Mesendoderm (in vitro differentiated cells): Measurements from ENCODE around the gene TRRAP.

Experiments
- DNase-seq: peaks from one replicate; pipeline ENCODE4 v3.0.0; 2013
- H2AK5ac ChIP-seq: 2 replicates; pipeline ENCODE4 v1.6.1; 2013; ENCODE audit warnings: low read length, inconsistent platforms
- H2BK120ac ChIP-seq: 2 replicates; pipeline ENCODE4 v1.6.1; 2013; ENCODE audit warnings: low read depth, mild to moderate bottlenecking, low read length, moderate library complexity, mixed read lengths
- H2BK15ac ChIP-seq: replicated peaks from 2 replicates; pipeline ENCODE4 v1.6.1; 2013; ENCODE audit warnings: low read depth, mild to moderate bottlenecking, moderate library complexity
- H2BK5ac ChIP-seq: 2 replicates; pipeline ENCODE4 v1.6.1; 2013; ENCODE audit warnings: low read length, inconsistent platforms
- H3K18ac ChIP-seq: 2 replicates; pipeline ENCODE4 v1.6.1; 2013; ENCODE audit warnings: mild to moderate bottlenecking, low read length, mixed read lengths
- H3K23ac ChIP-seq: one replicate; pipeline ENCODE4 v1.6.1; 2013; ENCODE audit warnings: low read length
- H3K27ac ChIP-seq: 2 replicates; pipeline ENCODE4 v1.5.1; 2013; ENCODE audit warnings: low read depth, mild to moderate bottlenecking, inconsistent platforms, low read length, moderate library complexity
- H3K27me3 ChIP-seq: 2 replicates; pipeline ENCODE4 v1.6.1; 2013; ENCODE audit warnings: low read length, control low read depth, mild to moderate bottlenecking, inconsistent platforms; ENCODE audit not compliant: insufficient read depth, poor library complexity
- H3K36me3 ChIP-seq: 2 replicates; pipeline ENCODE4 v1.6.1; 2013; ENCODE audit warnings: low read length, inconsistent platforms; ENCODE audit not compliant: control insufficient read depth, insufficient read depth
- H3K4ac ChIP-seq: one replicate; pipeline ENCODE4 v1.6.1; 2013; ENCODE audit warnings: low read depth, mild to moderate bottlenecking, low read length, moderate library complexity
- H3K4me1 ChIP-seq: 2 replicates; pipeline ENCODE4 v1.6.1; 2013; ENCODE audit warnings: low read depth, low read length, inconsistent platforms; ENCODE audit not compliant: control insufficient read depth
- H3K4me2 ChIP-seq: 2 replicates; pipeline ENCODE4 v1.6.1; 2013; ENCODE audit warnings: low read length
- H3K4me3 ChIP-seq: 2 replicates; pipeline ENCODE4 v1.5.1; 2013; ENCODE audit warnings: mild to moderate bottlenecking, low read length
- H3K56ac ChIP-seq: one replicate; pipeline ENCODE4 v1.6.1; 2013; ENCODE audit warnings: low read length
- H3K79me1 ChIP-seq: 2 replicates; pipeline ENCODE4 v1.6.1; 2013; ENCODE audit warnings: low read length, inconsistent platforms
- H3K79me2 ChIP-seq: 2 replicates; pipeline ENCODE4 v1.6.1; 2013; ENCODE audit warnings: mild to moderate bottlenecking, low read length; ENCODE audit not compliant: control insufficient read depth, insufficient read depth
- H3K9ac ChIP-seq: 2 replicates; pipeline ENCODE4 v1.6.1; 2013; ENCODE audit warnings: low read length, inconsistent platforms
- H4K5ac ChIP-seq: one replicate; pipeline ENCODE4 v1.6.1; 2013; ENCODE audit warnings: low read length
- H4K8ac ChIP-seq: one replicate; pipeline ENCODE4 v1.6.1; 2013; ENCODE audit warnings: low read depth, mild to moderate bottlenecking, control low read depth, low read length, moderate library complexity
- WGBS: extraction: QIAGEN DNeasy Blood & Tissue Kit; methylation state at CpG from one replicate; pipeline ENCODE4 v1.1.7; 2013; ENCODE audit warnings: low lambda C conversion rate, missing lambda C conversion rate; ENCODE audit not compliant: insufficient coverage; ENCODE audit errors: extremely low coverage; 5-methylcytosine and 5-hydroxymethylcytosine counted together

TRRAP gene

DNA sequence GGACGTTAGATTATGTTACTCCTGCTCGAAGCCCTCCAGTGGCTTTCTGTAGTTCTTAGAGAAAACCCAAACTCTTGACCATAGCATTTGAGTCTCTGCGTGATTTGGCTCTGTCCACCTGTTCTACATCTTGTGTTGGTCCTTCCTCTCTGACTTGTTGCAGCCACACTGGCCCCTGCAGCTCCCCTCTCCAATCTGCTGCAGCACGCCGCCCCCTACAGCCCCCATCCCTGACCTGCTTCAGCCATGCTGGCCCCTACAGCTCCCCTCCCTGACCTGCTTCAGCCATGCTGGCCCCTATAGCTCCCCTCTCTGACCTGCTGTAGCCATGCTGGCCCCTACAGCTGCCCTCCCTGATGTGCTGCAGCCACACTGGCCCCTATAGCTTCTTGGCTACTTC is 29.2 kb downstream of the TRRAP start:
- Histone ChIP-seq H3K27me3 (no peaks in the 10 kb centered on the region), H3K23ac (no peak overlapping the region), H2BK120ac (no peak overlapping the region), H3K4me2 (no peak overlapping the region), H3K18ac (no peak overlapping the region), H3K79me1 (no peaks in the 10 kb centered on the region), H3K56ac (no peak overlapping the region), H2BK5ac (no peak overlapping the region), H3K4me1 (no peaks in the 10 kb centered on the region), H4K5ac (no peak overlapping the region), H2BK15ac (no peak overlapping the region), H3K79me2 (no peaks in the 10 kb centered on the region), H2AK5ac (no peak overlapping the region), H3K27ac (no peak overlapping the region), H3K36me3 (peaks cover 39% of the 10 kb centered on the region), H3K4ac (no peak overlapping the region), H3K4me3 (no peak overlapping the region), H4K8ac (no peak overlapping the region), H3K9ac (no peak overlapping the region)
- WGBS = no CpG with 5 or more reads among the region's 5 CpGs
- peak; percentile 41 for DNase-seq

DNA sequence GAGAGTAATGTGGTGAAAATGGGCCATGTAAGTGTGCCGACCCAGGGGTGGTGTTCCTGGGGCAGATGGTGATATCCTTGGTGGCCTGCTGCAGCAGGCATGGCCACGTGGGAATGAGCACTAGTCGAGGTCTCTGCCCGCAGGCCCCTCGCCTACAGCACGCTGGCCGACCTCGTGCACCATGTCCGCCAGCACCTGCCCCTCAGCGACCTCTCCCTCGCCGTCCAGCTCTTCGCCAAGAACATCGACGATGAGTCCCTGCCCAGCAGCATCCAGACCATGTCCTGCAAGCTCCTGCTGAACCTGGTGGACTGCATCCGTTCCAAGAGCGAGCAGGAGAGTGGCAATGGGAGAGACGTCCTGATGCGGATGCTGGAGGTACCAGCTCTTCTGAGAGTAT is 30.3 kb downstream of the TRRAP start:
- Histone ChIP-seq H3K36me3 (peaks cover 40% of the 10 kb centered on the region), H2AK5ac (no peak overlapping the region), H2BK5ac (no peak overlapping the region), H3K9ac (no peak overlapping the region), H3K27ac (no peak overlapping the region), H3K56ac (no peak overlapping the region), H2BK15ac (no peak overlapping the region), H3K27me3 (no peaks in the 10 kb centered on the region), H3K4me3 (no peak overlapping the region), H3K4me1 (no peaks in the 10 kb centered on the region), H3K79me1 (no peaks in the 10 kb centered on the region), H2BK120ac (no peak overlapping the region), H4K5ac (no peak overlapping the region), H3K79me2 (no peaks in the 10 kb centered on the region), H3K4ac (no peak overlapping the region), H3K18ac (no peak overlapping the region), H4K8ac (no peak overlapping the region), H3K4me2 (no peak overlapping the region), H3K23ac (no peak overlapping the region)
- no peak for DNase-seq
- no CpG with 5 or more reads among the region's 19 CpGs for WGBS

DNA sequence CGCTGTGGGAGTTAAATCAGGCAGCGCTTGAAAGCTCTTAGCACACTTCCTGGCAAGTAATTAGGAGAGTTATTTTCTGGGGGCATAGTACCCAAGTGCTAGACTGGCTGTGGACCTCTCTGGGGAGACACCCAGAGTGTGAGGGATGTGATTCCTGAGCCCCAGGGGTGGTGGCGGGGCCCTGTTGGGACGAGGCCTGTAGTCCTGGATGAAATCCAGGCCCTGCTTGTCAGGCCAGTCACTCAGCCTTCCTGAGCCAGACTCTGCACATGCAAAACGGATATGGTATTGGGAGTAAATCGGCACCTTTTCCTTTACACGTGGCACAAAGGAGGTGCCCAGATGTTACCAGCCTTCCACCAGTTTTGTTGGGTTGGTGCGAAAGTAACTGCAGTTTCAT is 31.2 kb downstream of the TRRAP start:
- Histone ChIP-seq H3K79me1 (no peaks in the 10 kb centered on the region), H3K79me2 (no peaks in the 10 kb centered on the region), H3K27me3 (no peaks in the 10 kb centered on the region), H3K23ac (no peak overlapping the region), H3K4ac (no peak overlapping the region), H2BK15ac (no peak overlapping the region), H2AK5ac (no peak overlapping the region), H3K4me1 (no peaks in the 10 kb centered on the region), H3K36me3 (peaks cover 40% of the 10 kb centered on the region), H3K4me3 (no peak overlapping the region), H3K18ac (no peak overlapping the region), H3K4me2 (no peak overlapping the region), H4K8ac (no peak overlapping the region), H3K9ac (no peak overlapping the region), H2BK120ac (no peak overlapping the region), H2BK5ac (no peak overlapping the region), H4K5ac (no peak overlapping the region), H3K56ac (no peak overlapping the region), H3K27ac (no peak overlapping the region)
- WGBS = no CpG with 5 or more reads among the region's 8 CpGs
- no peak for DNase-seq

DNA sequence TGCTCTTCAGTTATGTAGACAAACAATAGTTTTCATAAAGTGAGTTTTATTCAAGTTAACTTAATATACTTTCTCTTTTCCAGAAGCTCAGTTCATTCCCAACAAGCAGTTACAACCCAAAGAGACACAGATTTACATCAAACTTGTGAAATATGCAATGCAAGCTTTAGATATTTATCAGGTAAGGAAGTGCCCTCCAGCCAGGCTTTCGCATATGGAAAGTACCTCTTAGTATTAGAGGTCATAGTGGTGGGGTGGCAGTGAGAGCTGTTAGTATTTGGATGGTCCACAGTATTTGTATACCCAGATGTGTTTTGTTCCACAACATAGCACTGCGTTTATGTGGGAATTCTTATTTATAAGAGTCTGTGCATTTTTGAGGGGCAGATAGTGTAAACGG is 32.1 kb downstream of the TRRAP start:
- Histone ChIP-seq H4K8ac (no peak overlapping the region), H2AK5ac (no peak overlapping the region), H3K79me1 (no peaks in the 10 kb centered on the region), H3K27me3 (no peaks in the 10 kb centered on the region), H3K56ac (no peak overlapping the region), H3K27ac (no peak overlapping the region), H2BK15ac (no peak overlapping the region), H3K4ac (no peak overlapping the region), H3K4me3 (no peak overlapping the region), H4K5ac (no peak overlapping the region), H2BK120ac (no peak overlapping the region), H3K4me1 (no peaks in the 10 kb centered on the region), H3K4me2 (no peak overlapping the region), H3K9ac (no peak overlapping the region), H3K18ac (no peak overlapping the region), H3K79me2 (no peaks in the 10 kb centered on the region), H3K23ac (no peak overlapping the region), H2BK5ac (no peak overlapping the region), H3K36me3 (peaks cover 34% of the 10 kb centered on the region)
- DNase-seq = no peak
- no CpG with 5 or more reads among the region's 3 CpGs for WGBS

DNA sequence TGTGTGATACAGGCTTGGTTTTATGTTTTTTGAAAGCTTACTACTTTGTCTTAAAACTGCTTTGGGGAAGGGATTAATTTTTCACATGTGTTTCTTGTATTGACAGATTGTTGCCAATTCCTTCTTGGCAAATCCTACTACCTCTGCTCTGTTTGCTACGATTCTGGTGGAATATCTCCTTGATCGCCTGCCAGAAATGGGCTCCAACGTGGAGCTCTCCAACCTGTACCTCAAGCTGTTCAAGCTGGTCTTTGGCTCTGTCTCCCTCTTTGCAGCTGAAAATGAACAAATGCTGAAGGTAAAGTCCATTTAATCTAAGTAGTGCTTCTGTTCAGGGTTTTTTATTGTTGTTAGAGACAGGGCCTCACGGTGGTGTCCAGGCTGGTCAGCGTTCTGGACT is 33.6 kb downstream of the TRRAP start:
- H3K36me3 ChIP-seq = peaks cover 36% of the 10 kb centered on the region
- H3K79me2 ChIP-seq = no peaks in the 10 kb centered on the region
- H3K4me2 ChIP-seq = no peak overlapping the region
- no peak overlapping the region for H3K4ac ChIP-seq
- no peak for DNase-seq
- no peak overlapping the region for H2BK120ac ChIP-seq
- no peak overlapping the region for H3K18ac ChIP-seq
- no peaks in the 10 kb centered on the region for H3K27me3 ChIP-seq
- no peak overlapping the region for H3K4me3 ChIP-seq
- H3K23ac ChIP-seq = no peak overlapping the region
- no peak overlapping the region for H3K9ac ChIP-seq
- H4K8ac ChIP-seq = no peak overlapping the region
- no peak overlapping the region for H2AK5ac ChIP-seq
- H2BK5ac ChIP-seq = no peak overlapping the region
- no peaks in the 10 kb centered on the region for H3K79me1 ChIP-seq
- no peak overlapping the region for H3K56ac ChIP-seq
- no CpG with 5 or more reads among the region's 5 CpGs for WGBS
- H3K27ac ChIP-seq = no peak overlapping the region
- H3K4me1 ChIP-seq = no peaks in the 10 kb centered on the region
- H4K5ac ChIP-seq = no peak overlapping the region
- no peak overlapping the region for H2BK15ac ChIP-seq

DNA sequence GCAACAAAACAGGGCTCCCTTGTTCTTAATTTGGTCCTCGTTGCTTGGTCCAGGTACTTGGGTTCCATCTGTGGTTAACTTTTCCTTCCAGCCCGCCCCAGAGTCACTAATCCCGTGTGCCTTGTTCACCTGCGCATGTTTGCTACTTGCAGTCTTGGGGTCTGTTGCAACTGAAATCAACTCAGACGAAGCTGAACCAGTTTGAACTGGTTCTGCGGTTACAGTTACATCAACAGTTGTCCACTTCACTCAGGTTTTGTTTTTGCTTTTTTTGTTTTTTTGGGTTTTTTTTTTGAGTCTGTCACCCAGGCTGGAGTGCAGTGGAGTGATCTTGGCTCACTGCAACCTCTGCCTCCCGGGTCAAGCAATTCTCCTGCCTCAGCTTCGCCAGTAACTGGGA is 34.7 kb downstream of the TRRAP start:
- WGBS = no CpG with 5 or more reads among the region's 8 CpGs
- no peaks in the 10 kb centered on the region for H3K79me1 ChIP-seq
- no peak overlapping the region for H3K4ac ChIP-seq
- no peak overlapping the region for H2BK120ac ChIP-seq
- H3K27ac ChIP-seq = no peak overlapping the region
- H2BK15ac ChIP-seq = no peak overlapping the region
- no peak overlapping the region for H3K4me3 ChIP-seq
- no peak overlapping the region for H2AK5ac ChIP-seq
- H3K4me1 ChIP-seq = no peaks in the 10 kb centered on the region
- H3K56ac ChIP-seq = no peak overlapping the region
- no peak for DNase-seq
- no peak overlapping the region for H2BK5ac ChIP-seq
- no peak overlapping the region for H4K8ac ChIP-seq
- H3K18ac ChIP-seq = no peak overlapping the region
- H4K5ac ChIP-seq = no peak overlapping the region
- no peak overlapping the region for H3K4me2 ChIP-seq
- peaks cover 35% of the 10 kb centered on the region for H3K36me3 ChIP-seq
- H3K9ac ChIP-seq = no peak overlapping the region
- no peaks in the 10 kb centered on the region for H3K27me3 ChIP-seq
- H3K23ac ChIP-seq = no peak overlapping the region
- H3K79me2 ChIP-seq = no peaks in the 10 kb centered on the region
